ENCODE measurements around the gene NTRK2.

DNA sequence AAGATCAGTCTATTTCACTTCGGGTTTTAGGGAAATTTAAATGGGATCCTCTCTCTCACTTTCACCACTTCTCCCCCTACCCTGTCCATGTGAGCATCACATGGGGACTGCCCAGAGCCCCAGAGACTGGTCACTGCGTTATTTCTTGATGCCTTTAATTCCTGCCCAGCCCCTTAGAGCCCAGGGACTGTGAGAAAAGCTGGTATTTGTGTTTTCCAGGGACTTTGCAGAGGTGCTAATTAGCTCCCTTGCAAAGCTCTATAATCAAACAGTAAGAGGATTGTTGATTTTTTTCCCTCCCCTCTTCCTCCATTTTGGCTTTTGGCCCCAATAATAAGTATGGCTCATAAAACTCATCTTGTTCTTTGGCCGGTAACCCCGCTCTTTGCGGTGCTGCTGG lies 35.6 kb downstream of the NTRK2 start:
- TF ChIP-seq CTCF (IDR thresholded peaks at IDR 0.05) (no peak), ZFX (IDR thresholded peaks at IDR 0.05; ENCODE audit: borderline replicate concordance) (no peak)

Data from 22Rv1 (cell line).